GM23338 (cell line): ENCODE measurements around the gene PTGIS. TPM values are rescaled to one million over a fixed set of nuclear protein-coding genes. Genes with fewer than 3 reads are reported as not detected.

ENCODE experiments used
- ATAC-seq: fragments of 200-7000 bp; cut with Tn5 transposase; 3 replicates; pipeline ENCODE4 v1.9.1; 2020
- DNase-seq: peaks from one replicate; pipeline ENCODE4 v3.0.0-alpha.2; 2015; ENCODE audit warnings: low spot score
- H2AFZ ChIP-seq: fragments of 200-600 bp; sonication (generic); 2 replicates; pipeline ENCODE4 v1.8.0; 2016; ENCODE audit warnings: antibody characterized with exemption, mild to moderate bottlenecking, moderate library complexity
- H3F3A ChIP-seq: fragments of 200-600 bp; sonication (generic); replicated peaks from 2 replicates; pipeline ENCODE4 v1.8.0; 2017; ENCODE audit warnings: antibody characterized with exemption, mixed run types, low read depth
- H3K27ac ChIP-seq: fragments of 200-600 bp; sonication (generic); 2 replicates; pipeline ENCODE4 v1.6.1; 2016; ENCODE audit warnings: low read depth
- H3K27me3 ChIP-seq: fragments of 200-600 bp; sonication (generic); 2 replicates; pipeline ENCODE4 v1.8.0; 2016; ENCODE audit warnings: mild to moderate bottlenecking, mixed run types, moderate library complexity; ENCODE audit not compliant: insufficient read depth
- H3K36me3 ChIP-seq: fragments of 200-600 bp; sonication (generic); 2 replicates; pipeline ENCODE4 v1.8.0; 2016; ENCODE audit warnings: mild to moderate bottlenecking; ENCODE audit not compliant: insufficient read depth
- H3K4me1 ChIP-seq: fragments of 200-600 bp; sonication (generic); 2 replicates; pipeline ENCODE4 v1.8.0; 2016; ENCODE audit warnings: mild to moderate bottlenecking, moderate library complexity; ENCODE audit not compliant: insufficient read depth
- H3K4me2 ChIP-seq: fragments of 200-600 bp; sonication (generic); 2 replicates; pipeline ENCODE4 v1.7.1; 2017; ENCODE audit warnings: mixed run types
- H3K4me3 ChIP-seq: fragments of 200-600 bp; sonication (generic); 2 replicates; pipeline ENCODE4 v1.6.1; 2016; ENCODE audit warnings: mixed run types
- H3K79me2 ChIP-seq: fragments of 200-600 bp; sonication (generic); replicated peaks from 2 replicates; pipeline ENCODE4 v1.8.0; 2017; ENCODE audit warnings: mild to moderate bottlenecking; ENCODE audit not compliant: insufficient read depth
- H3K9me2 ChIP-seq: fragments of 200-600 bp; sonication (generic); 2 replicates; pipeline ENCODE4 v1.8.0; 2017; ENCODE audit not compliant: insufficient read depth
- H4K20me1 ChIP-seq: fragments of 200-600 bp; sonication (generic); replicated peaks from 2 replicates; pipeline ENCODE4 v1.8.0; 2017; ENCODE audit warnings: mild to moderate bottlenecking; ENCODE audit not compliant: insufficient read depth
- H3K27ac Mint-ChIP-seq: 2 replicates; pipeline ENCODE4 v1.8.0; 2020; ENCODE audit warnings: inconsistent platforms, mild to moderate bottlenecking, moderate library complexity, mixed read lengths
- H3K27me3 Mint-ChIP-seq: 3 replicates; pipeline ENCODE4 v1.8.0; 2022; ENCODE audit warnings: low read depth, mild to moderate bottlenecking, moderate library complexity, mixed read lengths, inconsistent platforms; ENCODE audit not compliant: insufficient read depth, poor library complexity
- H3K36me3 Mint-ChIP-seq: 3 replicates; pipeline ENCODE4 v1.8.0; 2021; ENCODE audit warnings: low read depth, mild to moderate bottlenecking, inconsistent platforms, moderate library complexity, mixed read lengths
- H3K4me1 Mint-ChIP-seq: 3 replicates; pipeline ENCODE4 v1.8.0; 2020; ENCODE audit warnings: mild to moderate bottlenecking, inconsistent platforms, mixed read lengths
- H3K4me3 Mint-ChIP-seq: 3 replicates; pipeline ENCODE4 v1.8.0; 2021; ENCODE audit warnings: moderate library complexity, mild to moderate bottlenecking, inconsistent platforms, mixed read lengths
- H3K9me3 Mint-ChIP-seq: 3 replicates; pipeline ENCODE4 v1.8.0; 2020; ENCODE audit warnings: moderate library complexity, mild to moderate bottlenecking, inconsistent platforms, mixed read lengths
- CREB1 ChIP-seq: fragments of 250-450 bp; sonication (Bioruptor Pico); IDR thresholded peaks from 2 replicates; pipeline ENCODE4 v1.5.0; 2020; ENCODE audit warnings: low read depth, mild to moderate bottlenecking, moderate library complexity
- CTCF ChIP-seq, 2 experiments: fragments of 200-600 bp in 1 of 2; sonication (generic) in 1 of 2; conservative IDR thresholded peaks; 2 replicates each; pipeline versions ENCODE4 v1.5.1 to v1.6.1; 2016 to 2017; ENCODE audit warnings: antibody characterized with exemption in 2 of 2, low read depth in 2 of 2, mild to moderate bottlenecking in 2 of 2, moderate library complexity in 1 of 2
- ETS1 ChIP-seq: IDR thresholded peaks from 2 replicates; pipeline ENCODE4 v1.6.1; 2016; ENCODE audit warnings: antibody characterized with exemption
- EZH2 ChIP-seq: fragments of 200-600 bp; sonication (generic); IDR thresholded peaks from one replicate; pipeline ENCODE4 v1.8.0; 2017; ENCODE audit warnings: antibody characterized with exemption, mild to moderate bottlenecking, low read depth; ENCODE audit not compliant: unreplicated experiment
- EZH2phosphoT487 ChIP-seq: fragments of 200-600 bp; sonication (generic); IDR thresholded peaks from one replicate; pipeline ENCODE4 v1.8.1; 2018; ENCODE audit warnings: antibody characterized with exemption; ENCODE audit not compliant: unreplicated experiment
- JUNB ChIP-seq: IDR thresholded peaks from one replicate; pipeline ENCODE4 v1.6.1; 2016; ENCODE audit warnings: antibody characterized with exemption; ENCODE audit not compliant: unreplicated experiment
- POLR2AphosphoS5 ChIP-seq: IDR thresholded peaks from 2 replicates; pipeline ENCODE4 v1.6.1; 2016; ENCODE audit warnings: antibody characterized with exemption, low read depth
- STAT1 ChIP-seq: IDR thresholded peaks from one replicate; pipeline ENCODE4 v1.6.1; 2016; ENCODE audit warnings: antibody characterized with exemption; ENCODE audit not compliant: unreplicated experiment
- ZNF114 ChIP-seq: fragments of 250-450 bp; sonication (Bioruptor Pico); IDR thresholded peaks from 2 replicates; pipeline ENCODE4 v1.5.0; 2020; ENCODE audit warnings: mild to moderate bottlenecking, moderate library complexity
- polyA plus RNA-seq: library from polyadenylated mRNA; unstranded; fragments of >200 nt; fragmentation: Nextera tagmentation; extraction: Ambion mirVana; gene quantifications from 2 replicates; pipeline ENCODE4 v1.2.1, GENCODE V29; 2016
- total RNA-seq: library from RNA; depleted of rRNA; stranded (reverse); fragments of >200 nt; shearing (Covaris generic); gene quantifications from 2 replicates; pipeline ENCODE4 v1.2.3, GENCODE V29; 2014

Gene PTGIS
- total and polyA plus RNA-seq, 2 experiments from 2014 or later, result 6.6 to 28.7 TPM

- ATAC-seq, result peak; percentile 45
- Histone ChIP-seq H4K20me1 (no peaks in the 10 kb centered on the region), H3K4me3 (no peak overlapping the region), H3F3A (no peaks in the 10 kb centered on the region; the same call in 1 of the 2 replicates), H3K4me1 (peaks cover 4% of the 10 kb centered on the region), H3K36me3 (no peaks in the 10 kb centered on the region), H3K9me2 (no peaks in the 10 kb centered on the region), H3K4me2 (no peak overlapping the region), H3K27ac (no peak overlapping the region), H3K27me3 (no peaks in the 10 kb centered on the region), H3K79me2 (no peaks in the 10 kb centered on the region), H2AFZ (no peak overlapping the region)
- peak; percentile 73 for DNase-seq
- H3K4me1 Mint-ChIP-seq, result peaks cover 5% of the 10 kb centered on the region; the same call in 2 of the 3 replicates
- H3K4me3 Mint-ChIP-seq, result no peak overlapping the region
- no peaks in the 10 kb centered on the region; the same call in 2 of the 3 replicates for H3K9me3 Mint-ChIP-seq
- no peaks in the 10 kb centered on the region; the same call in 2 of the 3 replicates for H3K36me3 Mint-ChIP-seq
- no peak overlapping the region for H3K27ac Mint-ChIP-seq
- peaks cover 1% of the 10 kb centered on the region for H3K27me3 Mint-ChIP-seq
- TF ChIP-seq STAT1, result no peak
- 0 out of 2 replicates have a peak, but pooled peaks have one; percentile 18 for TF ChIP-seq CREB1 (CRISPR knock-in tag)
These were observed 66.0 kb downstream of the PTGIS start for GRCh38 chr20:49501917-49502316.

GRCh38 chr20:49497398-49497669 lies 70.6 kb downstream of the PTGIS start:
- H3F3A ChIP-seq, result no peaks in the 10 kb centered on the region
- Mint-ChIP-seq H3K27me3 (peaks cover 1% of the 10 kb centered on the region), H3K36me3 (no peaks in the 10 kb centered on the region), H3K4me3 (no peak overlapping the region), H3K27ac (no peak overlapping the region), H3K9me3 (no peaks in the 10 kb centered on the region; the same call in 2 of the 3 replicates), H3K4me1 (peaks cover 7% of the 10 kb centered on the region; the same call in 2 of the 3 replicates)
- no peaks in the 10 kb centered on the region for H4K20me1 ChIP-seq
- H2AFZ ChIP-seq, result no peak overlapping the region
- no peaks in the 10 kb centered on the region for H3K27me3 ChIP-seq
- H3K36me3 ChIP-seq, result no peaks in the 10 kb centered on the region
- H3K4me3 ChIP-seq, result no peak overlapping the region
- peaks cover 2% of the 10 kb centered on the region; the same call in 1 of the 2 replicates for H3K4me1 ChIP-seq
- no peak overlapping the region for H3K4me2 ChIP-seq
- DNase-seq (no peak), ATAC-seq (no peak; the same call in 2 of the 3 replicates)
- no peaks in the 10 kb centered on the region for H3K79me2 ChIP-seq
- TF ChIP-seq EZH2phosphoT487, result no peak
- TF ChIP-seq EZH2, result no peak
- H3K27ac ChIP-seq, result no peak overlapping the region
- H3K9me2 ChIP-seq, result no peaks in the 10 kb centered on the region

- Histone ChIP-seq H3K9me2 (no peaks in the 10 kb centered on the region), H3F3A (no peaks in the 10 kb centered on the region), H3K4me2 (no peak overlapping the region), H3K36me3 (no peaks in the 10 kb centered on the region), H3K79me2 (no peaks in the 10 kb centered on the region), H3K27ac (no peak overlapping the region), H3K27me3 (no peaks in the 10 kb centered on the region), H4K20me1 (no peaks in the 10 kb centered on the region), H2AFZ (peak overlapping the region; percentile 83), H3K4me1 (peaks cover 2% of the 10 kb centered on the region; the same call in 1 of the 2 replicates), H3K4me3 (no peak overlapping the region)
- Mint-ChIP-seq H3K36me3 (no peaks in the 10 kb centered on the region), H3K27ac (no peak overlapping the region), H3K4me3 (no peak overlapping the region), H3K4me1 (peaks cover 7% of the 10 kb centered on the region; the same call in 2 of the 3 replicates), H3K9me3 (no peaks in the 10 kb centered on the region; the same call in 2 of the 3 replicates), H3K27me3 (peaks cover 1% of the 10 kb centered on the region)
- no peak for ATAC-seq
- no peak for DNase-seq
- TF ChIP-seq JUNB (no peak), EZH2 (no peak), CREB1 (CRISPR knock-in tag) (no peak), ZNF114 (CRISPR knock-in tag) (no peak), ETS1 (no peak), CTCF (conservative IDR thresholded peaks at IDR 0.05; ENCODE audit: low read depth in 2 of 2) (no peak), POLR2AphosphoS5 (no peak), STAT1 (no peak)
These were observed 71.2 kb downstream of the PTGIS start for GRCh38 chr20:49496553-49497397.
